Lower lobe of right lung (tissue), 2 donors: ENCODE results near the gene FN3K. TPM values are rescaled to one million over a fixed set of nuclear protein-coding genes. Genes with fewer than 3 reads are reported as not detected.

Experiments used
- ATAC-seq, 2 donors: fragments of 200-7000 bp; cut with Tn5 transposase; one replicate each; pipeline ENCODE4 v1.9.1; 2020 to 2022; ENCODE audit warnings: mild to moderate bottlenecking in 2 of 2, moderate library complexity in 2 of 2
- DNase-seq: peaks from one replicate; pipeline ENCODE4 v3.0.0-alpha.2; 2020
- H3K27ac ChIP-seq: fragments of 200-600 bp; one replicate; pipeline ENCODE4 v1.8.0; 2022
- H3K27me3 ChIP-seq: fragments of 200-600 bp; one replicate; pipeline ENCODE4 v1.8.0; 2022; ENCODE audit warnings: low read depth
- H3K36me3 ChIP-seq: fragments of 200-600 bp; one replicate; pipeline ENCODE4 v1.8.0; 2022; ENCODE audit warnings: mild to moderate bottlenecking
- H3K4me1 ChIP-seq: fragments of 200-600 bp; one replicate; pipeline ENCODE4 v1.8.0; 2022
- H3K4me3 ChIP-seq: fragments of 200-600 bp; one replicate; pipeline ENCODE4 v1.8.0; 2022; ENCODE audit warnings: mild to moderate bottlenecking
- H3K9me3 ChIP-seq: fragments of 200-600 bp; one replicate; pipeline ENCODE4 v1.8.0; 2022
- CTCF ChIP-seq: fragments of 200-600 bp; IDR thresholded peaks from one replicate; pipeline ENCODE4 v1.8.0; 2022; ENCODE audit warnings: antibody characterized with exemption, mild to moderate bottlenecking
- intact Hi-C: fragments of 100-400 bp; cut with DNase I; formaldehyde crosslinking; loops from one replicate; pipeline ENCODE4 v1.11.0; 2022
- total RNA-seq: library from RNA; stranded (reverse); fragmentation: NEBNext Ultra II Directional; extraction: Animal tissue kit (Norgen Biotek cat#: 25700); gene quantifications from one replicate; pipeline ENCODE4 v1.2.1, GENCODE V29; 2021
- donor health status: DM: no; HTN: yes; CAD: no; lungs with severe emphysema.

FN3K gene
- total RNA-seq, 1 donor from 2014 or later: 27.9 TPM

GRCh38 chr17:82799591-82799990, 64.2 kb downstream of the FN3K start:
- no peak for DNase-seq
- Histone ChIP-seq H3K27ac (no peak overlapping the region), H3K9me3 (no peaks in the 10 kb centered on the region), H3K36me3 (peaks cover 29% of the 10 kb centered on the region), H3K27me3 (no peaks in the 10 kb centered on the region), H3K4me3 (no peak overlapping the region), H3K4me1 (peaks cover 10% of the 10 kb centered on the region)
- intact Hi-C loops: no loop called here
- no peak for ATAC-seq
- TF ChIP-seq CTCF: no peak

Other genes starting within 250 kb of the FN3K start
- 60.1 TPM for gene FOXK2, start 215.9 kb upstream of the FN3K start, total RNA-seq
- gene WDR45B, start 87.2 kb upstream of the FN3K start, total RNA-seq: 66.1 TPM
- gene RAB40B, start 36.9 kb upstream of the FN3K start, total RNA-seq: 10.2 TPM
- 28.1 TPM for gene FN3KRP, start 18.9 kb upstream of the FN3K start, total RNA-seq
- 84.8 TPM for gene TBCD, start 16.4 kb downstream of the FN3K start, total RNA-seq
- 4.7 TPM for gene ZNF750, start 104.4 kb downstream of the FN3K start, total RNA-seq